Neural progenitor cell (in vitro differentiated cells): ENCODE data around the gene BNIP3.

Experiments
- EZH2 ChIP-seq: fragments of 200-600 bp; sonication (generic); IDR thresholded peaks from 2 replicates; pipeline ENCODE4 v1.6.1; 2017; ENCODE audit warnings: antibody characterized with exemption, mild to moderate bottlenecking, moderate library complexity
- EZH2phosphoT487 ChIP-seq: fragments of 200-600 bp; sonication (generic); IDR thresholded peaks from 2 replicates; pipeline ENCODE4 v1.6.1; 2017; ENCODE audit warnings: antibody characterized with exemption
- TF ChIP-seq, protein P1 (sequence below): fragments of 200-600 bp; sonication (generic); IDR thresholded peaks from 2 replicates; pipeline ENCODE4 v1.5.1; 2017; ENCODE audit warnings: antibody characterized with exemption, mild to moderate bottlenecking

DNA sequence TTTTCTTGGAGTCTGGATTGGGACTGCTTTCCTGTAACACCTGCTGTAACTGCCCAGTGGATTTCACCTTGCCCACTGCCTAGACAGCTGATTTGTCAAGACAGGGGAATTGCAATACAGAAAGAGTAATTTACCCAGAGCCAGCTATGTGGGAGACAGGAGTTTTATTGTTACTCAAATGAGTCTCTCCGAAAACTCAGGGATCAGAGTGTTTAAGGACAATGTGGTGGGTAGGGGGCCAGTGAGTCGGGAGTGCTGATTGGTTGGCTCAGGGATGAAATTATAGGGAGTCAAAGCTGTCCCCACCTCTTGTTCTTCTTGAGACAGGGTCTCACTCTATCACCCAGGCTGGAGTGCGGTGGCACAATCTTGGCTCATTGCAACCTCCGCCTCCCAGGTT is 25.2 kb upstream of the BNIP3 start:
- TF ChIP-seq, protein P1, sequence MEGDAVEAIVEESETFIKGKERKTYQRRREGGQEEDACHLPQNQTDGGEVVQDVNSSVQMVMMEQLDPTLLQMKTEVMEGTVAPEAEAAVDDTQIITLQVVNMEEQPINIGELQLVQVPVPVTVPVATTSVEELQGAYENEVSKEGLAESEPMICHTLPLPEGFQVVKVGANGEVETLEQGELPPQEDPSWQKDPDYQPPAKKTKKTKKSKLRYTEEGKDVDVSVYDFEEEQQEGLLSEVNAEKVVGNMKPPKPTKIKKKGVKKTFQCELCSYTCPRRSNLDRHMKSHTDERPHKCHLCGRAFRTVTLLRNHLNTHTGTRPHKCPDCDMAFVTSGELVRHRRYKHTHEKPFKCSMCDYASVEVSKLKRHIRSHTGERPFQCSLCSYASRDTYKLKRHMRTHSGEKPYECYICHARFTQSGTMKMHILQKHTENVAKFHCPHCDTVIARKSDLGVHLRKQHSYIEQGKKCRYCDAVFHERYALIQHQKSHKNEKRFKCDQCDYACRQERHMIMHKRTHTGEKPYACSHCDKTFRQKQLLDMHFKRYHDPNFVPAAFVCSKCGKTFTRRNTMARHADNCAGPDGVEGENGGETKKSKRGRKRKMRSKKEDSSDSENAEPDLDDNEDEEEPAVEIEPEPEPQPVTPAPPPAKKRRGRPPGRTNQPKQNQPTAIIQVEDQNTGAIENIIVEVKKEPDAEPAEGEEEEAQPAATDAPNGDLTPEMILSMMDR = no peak
- TF ChIP-seq EZH2 (no peak), EZH2phosphoT487 (no peak)
